ENCODE measurements around the gene QRSL1. TPM values are rescaled to one million over a fixed set of nuclear protein-coding genes. Genes with fewer than 3 reads are reported as not detected.
"Not testable (repeated sequence)": the region's sequence is repeated elsewhere in the genome, so short reads cannot be mapped to it uniquely, and the experiment has no call there.

Gene QRSL1
- polyA plus RNA-seq, 1 of the 3 experiments (the other 2 are of a cell fraction) = 5.7 TPM

- TF ChIP-seq FOXJ3 (CRISPR knock-in tag; IDR thresholded peaks at IDR 0.05) = no peak
- TF ChIP-seq ELF1 (IDR thresholded peaks at IDR 0.05) = no peak
- no peak for TF ChIP-seq CHD2 (IDR thresholded peaks at IDR 0.05; ENCODE audit: low read length, partially characterized antibody)
- no peak for TF ChIP-seq POLR2AphosphoS5 (IDR thresholded peaks at IDR 0.05; ENCODE audit: low read depth, low read length)
- no peak for TF ChIP-seq CTCF (IDR thresholded peaks at IDR 0.05)
- no peak for TF ChIP-seq EP300 (IDR thresholded peaks at IDR 0.05; ENCODE audit: borderline replicate concordance in 1 of 2, low read depth in 1 of 2, low read length in 1 of 2)
- TF ChIP-seq TEAD4 (IDR thresholded peaks at IDR 0.05; ENCODE audit: borderline replicate concordance, insufficient read depth) = no peak
- no peak for TF ChIP-seq IRF3 (IDR thresholded peaks at IDR 0.05; ENCODE audit: low read depth, low read length)
- TF ChIP-seq NFIC (IDR thresholded peaks at IDR 0.05; ENCODE audit: borderline replicate concordance) = no peak
- no peak for TF ChIP-seq NRF1 (IDR thresholded peaks at IDR 0.05; ENCODE audit: low read depth, low read length)
- Histone ChIP-seq H3K4me2 (no peak overlapping the region), H3K9me3 (peaks cover 5% of the 10 kb centered on the region; the same call in 1 of the 2 replicates), H3F3A (replicated peaks; ENCODE audit: insufficient read depth) (no peaks in the 10 kb centered on the region), H3K36me3 (replicated peaks in 1 of 2; ENCODE audit: control insufficient read depth in 1 of 2, insufficient read depth in 2 of 2, low read length in 1 of 2) (no peaks in the 10 kb centered on the region), H3K27ac (ENCODE audit: low read depth in 2 of 2, low read length in 1 of 2) (no peak overlapping the region), H3K9ac (no peak overlapping the region), H3K4me3 (ENCODE audit: low read depth in 2 of 2, low read length in 1 of 2) (no peak overlapping the region), H2AFZ (ENCODE audit: low read depth) (no peak overlapping the region), H3K27me3 (ENCODE audit: insufficient read depth) (no peaks in the 10 kb centered on the region), H3K79me2 (ENCODE audit: insufficient read depth) (peaks cover 26% of the 10 kb centered on the region), H3K9me2 (no peaks in the 10 kb centered on the region), H3K4me1 (ENCODE audit: control insufficient read depth in 1 of 2, insufficient read depth in 2 of 2, low read depth in 1 of 2, low read length in 1 of 2) (peaks cover 4 to 11% of the 10 kb centered on the region in 2 experiments; a peak in 3 of 4 replicates), H4K20me1 (ENCODE audit: insufficient read depth) (no peaks in the 10 kb centered on the region)
- 70% methylated on average over 2 of the region's 2 CpGs for WGBS (ENCODE audit: low lambda C conversion rate)
- CTCF ChIA-PET = no interaction called here
- POLR2A ChIA-PET = no interaction called here
- DNase-seq = no peak
These were observed 2.9 kb upstream of the QRSL1 start for GRCh38 chr6:106626485-106626884.

GRCh38 chr6:106627760-106628159 is 1.6 kb upstream of the QRSL1 start:
- POLR2A ChIA-PET = not testable (repeated sequence)
- peaks cover 4 to 11% of the 10 kb centered on the region in 2 experiments; a peak in 3 of 4 replicates for H3K4me1 ChIP-seq (ENCODE audit: control insufficient read depth in 1 of 2, insufficient read depth in 2 of 2, low read depth in 1 of 2, low read length in 1 of 2)
- CTCF ChIA-PET = interaction anchor here (1.2 kb wide), 1 partner anchor 351 kb away, joined by 4 read pairs; no protein-coding TSS in a partner anchor

More at GRCh38 chr6:106627760-106628159, 1.6 kb upstream of the QRSL1 start:
- H4K20me1 ChIP-seq (ENCODE audit: insufficient read depth); H3K27ac ChIP-seq (ENCODE audit: low read depth in 2 of 2, low read length in 1 of 2); H2AFZ ChIP-seq (ENCODE audit: low read depth); H3K36me3 ChIP-seq (replicated peaks in 1 of 2; ENCODE audit: control insufficient read depth in 1 of 2, insufficient read depth in 2 of 2, low read length in 1 of 2); DNase-seq; H3K4me3 ChIP-seq (ENCODE audit: low read depth in 2 of 2, low read length in 1 of 2); H3K9me3 ChIP-seq; H3K9me2 ChIP-seq; H3F3A ChIP-seq (replicated peaks; ENCODE audit: insufficient read depth); H3K4me2 ChIP-seq; H3K27me3 ChIP-seq (ENCODE audit: insufficient read depth); H3K9ac ChIP-seq: not testable (repeated sequence)
- 94% methylated on average over 16 of the region's 16 CpGs for WGBS (ENCODE audit: low lambda C conversion rate)
- peaks cover 38% of the 10 kb centered on the region for H3K79me2 ChIP-seq (ENCODE audit: insufficient read depth)

Data from SK-N-SH (cell line).